ENCODE data around the gene CALY.

DNA sequence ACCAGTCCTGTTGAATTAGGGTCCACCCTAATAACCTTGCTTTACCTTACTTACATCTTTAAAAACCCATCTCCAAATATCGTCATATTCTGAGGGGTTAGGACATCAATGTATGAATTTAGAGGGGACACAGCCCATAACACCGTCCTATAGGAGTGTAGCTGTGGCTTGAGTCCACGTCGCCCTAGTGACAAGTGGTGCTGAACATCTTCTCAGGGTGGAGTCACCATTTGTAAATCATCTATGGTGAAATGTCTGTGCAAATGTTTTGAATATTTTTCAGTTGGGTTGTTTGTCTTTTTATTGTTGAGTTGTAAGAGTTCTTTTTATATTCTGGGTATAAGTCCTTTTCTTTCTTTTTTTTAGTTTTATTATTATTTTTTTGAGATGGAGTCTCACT, 5.3 kb upstream of the CALY start:
- TF ChIP-seq BHLHE40 (IDR thresholded peaks at IDR 0.05; ENCODE audit: borderline replicate concordance) (no peak), FOXK2 (IDR thresholded peaks at IDR 0.05) (no peak), ZNF384 (IDR thresholded peaks at IDR 0.05) (no peak), FOXA1 (IDR thresholded peaks at IDR 0.05) (no peak), CTBP1 (IDR thresholded peaks at IDR 0.05; ENCODE audit: borderline replicate concordance) (no peak), ELF4 (IDR thresholded peaks at IDR 0.05) (no peak), LEF1 (IDR thresholded peaks at IDR 0.05; ENCODE audit: borderline replicate concordance) (no peak), SP1 (IDR thresholded peaks at IDR 0.05) (no peak), NFRKB (IDR thresholded peaks at IDR 0.05) (no peak), ARNT (IDR thresholded peaks at IDR 0.05) (no peak)
- TF ChIP-seq, protein P1, sequence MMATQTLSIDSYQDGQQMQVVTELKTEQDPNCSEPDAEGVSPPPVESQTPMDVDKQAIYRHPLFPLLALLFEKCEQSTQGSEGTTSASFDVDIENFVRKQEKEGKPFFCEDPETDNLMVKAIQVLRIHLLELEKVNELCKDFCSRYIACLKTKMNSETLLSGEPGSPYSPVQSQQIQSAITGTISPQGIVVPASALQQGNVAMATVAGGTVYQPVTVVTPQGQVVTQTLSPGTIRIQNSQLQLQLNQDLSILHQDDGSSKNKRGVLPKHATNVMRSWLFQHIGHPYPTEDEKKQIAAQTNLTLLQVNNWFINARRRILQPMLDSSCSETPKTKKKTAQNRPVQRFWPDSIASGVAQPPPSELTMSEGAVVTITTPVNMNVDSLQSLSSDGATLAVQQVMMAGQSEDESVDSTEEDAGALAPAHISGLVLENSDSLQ (IDR thresholded peaks at IDR 0.05), result no peak
